NCI-H2081 (cell line): ENCODE data around the gene SDHD.
A peak's percentile ranks its signal among the peaks of the same experiment; 100 is the strongest.
"Not testable (repeated sequence)": the region's sequence is repeated elsewhere in the genome, so short reads cannot be mapped to it uniquely, and the experiment has no call there.

ENCODE experiments used
- DNase-seq, 2 experiments: peaks; one replicate each; lab custom pipeline; 2025; lab: John Stamatoyannopoulos, UW

Gene SDHD

DNA sequence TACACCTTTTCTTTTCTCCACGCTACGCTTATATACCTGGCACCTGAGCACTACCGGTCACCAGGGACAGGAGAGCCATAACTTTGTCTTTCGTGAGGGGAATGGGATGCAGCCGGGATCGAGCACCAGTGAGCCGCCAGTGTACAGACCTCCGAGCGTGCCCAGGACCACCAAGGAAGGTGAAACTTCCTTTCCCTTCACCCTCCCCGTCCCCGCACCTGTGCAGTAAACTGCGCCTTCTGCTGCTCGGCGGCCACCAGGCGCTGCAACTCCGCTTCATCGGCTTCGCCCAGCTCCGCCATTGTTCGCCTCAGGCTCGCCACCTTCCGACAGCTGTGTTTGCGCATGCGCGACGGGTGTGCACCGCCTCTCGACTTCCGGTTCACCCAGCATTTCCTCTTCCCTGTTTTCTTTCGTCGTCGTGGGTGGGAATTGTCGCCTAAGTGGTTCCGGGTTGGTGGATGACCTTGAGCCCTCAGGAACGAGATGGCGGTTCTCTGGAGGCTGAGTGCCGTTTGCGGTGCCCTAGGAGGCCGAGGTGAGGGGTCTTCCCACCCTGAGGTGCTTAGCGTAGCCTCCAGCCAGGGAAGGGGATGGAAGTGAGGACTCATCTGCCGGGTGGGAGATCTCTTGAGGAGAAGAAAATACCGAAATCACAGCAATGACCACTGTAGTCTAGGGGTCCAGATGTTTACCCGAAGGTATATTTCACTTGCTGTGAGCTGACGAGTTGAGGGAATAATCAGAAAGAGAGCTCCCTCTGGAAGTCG, at the start of gene SDHD, which contains the start of gene TIMM8B:
SDHD (plus strand) TSS at position 452 of the 770 bp plus-strand sequence; CDS start at position 487, 35 bp downstream.
TIMM8B (minus strand) TSS at position 335 of the 770 bp plus-strand sequence; CDS start at position 302, 33 bp downstream.
- peak; percentile 98 to 99 for DNase-seq

DNA sequence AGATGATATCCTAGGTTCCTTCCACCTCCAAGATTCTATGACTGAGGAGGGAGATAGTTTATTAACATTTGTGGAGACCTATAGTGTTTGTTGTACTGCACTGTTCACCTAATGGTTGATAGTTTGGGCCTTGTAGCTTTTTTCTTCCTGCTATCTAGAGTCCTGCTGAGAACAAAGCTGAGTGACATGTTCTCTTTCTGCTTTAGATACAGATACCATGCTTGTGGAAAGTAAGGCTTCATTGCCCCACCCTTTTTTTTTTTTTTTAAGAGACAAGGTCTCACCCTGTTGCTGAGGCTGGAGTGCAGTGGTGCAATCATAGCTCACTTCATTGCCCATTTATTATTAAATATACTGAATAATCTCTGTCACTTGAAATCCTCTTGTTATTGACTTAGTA, 49.1 kb upstream of the SDHD start:
- DNase-seq: no peak

DNA sequence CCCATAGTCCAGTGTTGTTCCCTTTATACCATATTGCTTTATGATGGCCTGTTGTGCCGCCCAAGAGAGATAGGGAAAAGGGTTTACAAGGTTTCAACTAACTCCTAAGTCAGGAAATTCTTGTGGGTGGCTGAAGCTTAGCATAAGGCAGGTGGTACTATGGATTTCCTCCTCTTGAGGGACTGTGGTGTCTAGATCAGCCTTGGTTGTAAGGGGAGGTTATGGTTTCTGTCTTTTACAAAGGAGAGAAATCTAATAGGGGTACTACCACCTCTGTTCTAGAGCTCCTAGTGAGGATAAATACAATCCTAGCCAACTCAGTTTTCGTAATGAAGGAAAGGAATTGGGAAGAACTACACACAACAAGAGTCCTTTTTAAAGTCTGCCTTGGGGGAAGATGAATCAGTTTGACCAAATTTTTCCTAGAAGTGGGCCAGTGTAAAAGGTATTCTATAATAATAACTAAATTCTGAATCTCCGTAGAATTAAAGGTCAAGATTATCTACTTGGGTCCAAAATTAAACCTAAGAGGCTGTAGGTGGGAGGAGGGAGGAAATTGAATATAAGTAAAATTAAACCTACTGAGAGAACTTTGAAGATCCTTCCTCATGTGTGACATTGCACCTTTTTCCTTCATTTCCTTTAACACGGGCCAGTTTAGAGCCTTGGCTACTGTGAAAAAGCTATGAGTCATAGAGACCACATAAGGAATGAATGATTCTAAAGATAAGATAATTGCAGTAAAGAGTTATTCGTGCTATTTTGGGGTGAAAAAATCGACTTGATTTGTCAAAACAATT, 44.3 kb upstream of the SDHD start:
- DNase-seq: no peak

DNA sequence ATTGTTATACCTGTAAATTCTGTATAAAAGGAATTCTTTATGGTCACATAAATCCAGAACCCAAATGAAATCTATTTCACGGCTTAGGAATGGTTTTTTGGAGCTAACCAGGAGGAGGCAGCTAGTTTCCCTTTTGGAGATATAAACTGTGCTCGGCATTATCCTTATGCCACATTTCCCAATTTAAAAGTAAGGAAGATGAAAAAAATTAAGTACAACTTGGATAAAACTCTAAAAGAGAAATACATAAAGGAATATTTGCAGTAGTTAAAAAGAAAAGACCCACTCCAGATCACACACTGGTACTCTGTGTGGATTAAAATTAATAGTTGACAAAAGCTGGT, 43.7 kb upstream of the SDHD start:
- DNase-seq: no peak

DNA sequence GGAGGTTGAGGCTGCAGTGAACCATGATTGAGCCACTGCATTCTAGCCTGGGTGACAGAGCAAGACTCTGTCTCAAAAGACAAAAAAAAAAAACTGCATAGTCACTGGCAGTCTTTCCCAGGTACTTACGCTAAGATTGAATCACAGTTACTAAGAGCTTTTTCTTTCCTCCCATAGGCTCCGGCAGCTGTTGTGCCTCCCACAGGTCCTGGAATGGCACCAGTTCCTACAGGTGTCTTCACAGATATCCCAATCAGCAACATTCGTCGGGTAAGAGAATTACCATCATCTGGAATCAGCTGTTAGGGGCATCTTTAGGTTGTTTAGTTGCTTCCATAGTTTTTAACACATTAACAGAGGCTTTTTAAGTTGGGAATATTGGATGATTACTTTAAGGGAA, 41.7 kb upstream of the SDHD start:
- no peak for DNase-seq

DNA sequence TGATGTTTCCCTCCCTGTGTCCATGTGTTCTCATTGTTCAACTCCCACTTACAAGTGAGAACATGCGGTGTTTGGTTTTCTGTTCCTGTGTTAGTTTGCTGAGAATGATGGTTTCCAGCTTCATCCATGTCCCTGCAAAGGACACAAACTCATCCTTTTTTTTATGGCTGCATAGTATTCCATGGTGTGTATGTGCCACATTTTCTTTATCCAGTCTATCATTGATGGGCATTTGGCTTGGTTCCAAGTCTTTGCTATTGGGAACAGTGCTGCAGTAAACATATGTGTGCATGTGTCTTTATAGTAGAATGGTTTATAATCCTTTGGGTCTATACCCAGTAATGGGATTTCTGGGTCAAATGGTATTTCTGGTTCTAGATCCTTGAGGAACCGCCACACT, 40.0 kb upstream of the SDHD start:
- not testable (repeated sequence) for DNase-seq

DNA sequence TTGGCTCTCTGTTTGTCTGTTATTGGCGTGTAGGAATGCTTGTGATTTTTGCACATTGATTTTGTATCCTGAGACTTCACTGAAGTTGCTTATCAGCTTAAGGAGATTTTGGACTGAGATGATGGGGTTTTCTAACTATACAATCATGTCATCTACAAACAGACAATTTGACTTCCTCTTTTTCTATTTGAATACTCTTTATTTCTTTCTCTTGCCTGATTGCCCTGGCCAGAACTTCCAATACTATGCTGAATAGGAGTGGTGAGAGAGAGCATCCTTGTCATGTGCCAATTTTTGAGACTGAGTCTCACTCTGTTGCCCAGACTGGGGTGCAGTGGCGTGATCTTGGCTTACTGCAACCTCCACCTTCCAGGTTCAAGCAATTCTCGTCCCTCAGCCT, 38.4 kb upstream of the SDHD start:
- not testable (repeated sequence) for DNase-seq

DNA sequence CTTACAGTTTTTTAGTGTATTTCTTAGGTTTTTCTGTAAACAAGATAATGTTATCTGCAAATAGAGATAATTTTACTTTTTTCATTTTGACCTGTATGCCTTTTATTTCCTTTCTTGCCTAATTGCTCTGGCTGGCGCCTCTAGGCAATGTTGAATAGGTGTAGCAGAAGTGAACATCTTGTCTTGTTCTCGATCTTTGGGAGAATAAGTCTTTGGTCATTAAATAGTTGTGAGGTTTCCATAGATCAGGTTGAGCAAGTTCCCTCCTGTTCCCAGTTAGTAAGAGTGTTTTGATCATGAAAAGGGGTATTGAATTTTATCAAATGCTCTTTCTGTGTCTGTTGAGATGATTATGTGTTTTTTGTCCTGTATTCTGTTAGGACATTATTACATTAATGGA, 36.9 kb upstream of the SDHD start:
- no peak for DNase-seq

DNA sequence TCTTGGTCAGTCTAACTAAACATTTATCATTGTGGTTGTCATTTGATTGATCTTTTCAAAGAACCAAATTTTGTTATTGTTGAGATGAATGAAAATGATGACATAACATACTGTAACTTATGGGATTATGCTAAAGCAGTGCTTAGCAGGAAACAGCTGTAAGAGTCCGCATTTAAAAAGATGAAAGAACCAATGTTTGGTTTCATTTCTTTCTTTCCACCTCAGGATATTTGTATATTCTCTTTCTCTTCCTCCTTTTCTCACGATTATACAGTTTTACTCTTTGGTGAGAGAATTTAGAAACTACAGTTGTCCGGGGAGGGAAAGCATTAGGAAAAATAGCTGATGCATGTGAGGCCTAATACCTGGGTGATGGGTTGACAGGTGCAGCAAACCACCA, 36.0 kb upstream of the SDHD start:
- no peak for DNase-seq

DNA sequence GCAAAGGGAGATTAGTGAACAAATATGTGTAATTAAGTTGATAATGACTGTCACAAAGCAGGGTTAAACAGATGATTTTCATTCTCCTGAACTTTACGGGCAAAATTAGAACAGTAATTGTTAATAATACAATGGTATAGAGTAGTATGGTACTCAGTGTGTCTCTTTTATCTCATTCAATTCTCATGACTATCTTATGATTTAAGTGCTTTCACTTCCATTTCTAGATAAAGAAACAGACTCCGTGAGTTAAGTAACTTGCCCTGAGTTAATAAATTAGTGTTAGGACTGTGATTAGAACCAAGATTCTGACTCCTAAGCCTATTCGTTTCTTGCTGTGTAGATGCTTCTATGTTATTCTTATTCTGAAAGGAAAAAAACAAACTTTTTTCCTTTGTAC, 34.9 kb upstream of the SDHD start:
- no peak for DNase-seq

DNA sequence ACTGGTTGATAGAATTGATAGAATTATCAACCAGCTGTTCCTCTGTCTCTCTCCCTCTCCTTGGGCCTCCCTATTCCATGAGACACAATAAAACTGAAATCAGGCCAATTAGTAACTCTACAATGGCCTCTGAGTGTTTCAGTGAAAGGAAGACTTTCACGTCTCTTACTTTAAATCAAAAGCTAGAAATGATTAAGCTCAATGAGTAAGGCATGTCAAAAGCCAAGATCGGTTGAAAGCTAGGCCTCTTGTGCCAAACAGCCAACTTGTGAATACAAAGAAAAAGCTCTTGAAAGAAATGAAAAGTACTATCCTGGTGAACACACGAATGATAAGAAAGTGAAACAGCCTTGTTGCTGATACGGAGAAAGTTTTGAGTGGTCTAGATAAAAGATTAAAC, 29.5 kb upstream of the SDHD start:
- no peak for DNase-seq

DNA sequence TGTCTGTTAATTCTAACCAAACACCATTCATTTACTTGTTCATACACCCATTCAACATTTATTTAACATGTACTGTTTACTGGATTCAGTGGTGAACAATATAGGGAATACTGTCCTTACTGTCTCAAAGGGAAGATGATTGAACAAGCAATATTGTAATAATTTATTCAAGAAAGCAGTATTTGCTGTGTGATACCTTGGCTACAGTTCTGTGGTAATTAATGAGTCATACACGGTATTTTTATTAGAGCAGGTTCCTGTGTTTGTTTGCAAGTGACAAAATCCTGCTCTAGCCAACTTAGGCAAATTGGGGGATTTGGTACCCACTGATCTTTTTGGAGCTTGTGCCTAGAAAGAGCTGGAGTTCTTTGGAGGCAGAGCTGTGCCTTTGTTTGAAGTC, 28.6 kb upstream of the SDHD start:
- DNase-seq: no peak

DNA sequence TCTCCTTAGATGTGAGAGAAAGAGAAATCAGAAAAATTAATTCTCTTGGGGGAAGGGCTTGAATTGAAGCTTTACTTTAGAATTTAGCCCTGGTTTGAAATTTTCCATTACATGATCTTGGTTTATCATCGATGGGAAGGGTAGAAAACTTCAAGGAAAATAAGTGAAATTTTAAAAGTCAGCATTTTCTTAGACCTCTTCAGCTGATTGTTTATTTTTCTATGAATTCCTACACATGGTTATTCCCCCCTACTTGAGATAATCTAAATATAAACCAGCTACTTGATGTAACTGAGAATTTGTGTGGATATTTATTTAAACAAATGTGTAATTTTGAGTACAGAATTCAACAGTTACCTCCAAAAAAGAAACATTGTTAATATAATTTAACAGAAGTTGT, 23.8 kb upstream of the SDHD start:
- no peak for DNase-seq

DNA sequence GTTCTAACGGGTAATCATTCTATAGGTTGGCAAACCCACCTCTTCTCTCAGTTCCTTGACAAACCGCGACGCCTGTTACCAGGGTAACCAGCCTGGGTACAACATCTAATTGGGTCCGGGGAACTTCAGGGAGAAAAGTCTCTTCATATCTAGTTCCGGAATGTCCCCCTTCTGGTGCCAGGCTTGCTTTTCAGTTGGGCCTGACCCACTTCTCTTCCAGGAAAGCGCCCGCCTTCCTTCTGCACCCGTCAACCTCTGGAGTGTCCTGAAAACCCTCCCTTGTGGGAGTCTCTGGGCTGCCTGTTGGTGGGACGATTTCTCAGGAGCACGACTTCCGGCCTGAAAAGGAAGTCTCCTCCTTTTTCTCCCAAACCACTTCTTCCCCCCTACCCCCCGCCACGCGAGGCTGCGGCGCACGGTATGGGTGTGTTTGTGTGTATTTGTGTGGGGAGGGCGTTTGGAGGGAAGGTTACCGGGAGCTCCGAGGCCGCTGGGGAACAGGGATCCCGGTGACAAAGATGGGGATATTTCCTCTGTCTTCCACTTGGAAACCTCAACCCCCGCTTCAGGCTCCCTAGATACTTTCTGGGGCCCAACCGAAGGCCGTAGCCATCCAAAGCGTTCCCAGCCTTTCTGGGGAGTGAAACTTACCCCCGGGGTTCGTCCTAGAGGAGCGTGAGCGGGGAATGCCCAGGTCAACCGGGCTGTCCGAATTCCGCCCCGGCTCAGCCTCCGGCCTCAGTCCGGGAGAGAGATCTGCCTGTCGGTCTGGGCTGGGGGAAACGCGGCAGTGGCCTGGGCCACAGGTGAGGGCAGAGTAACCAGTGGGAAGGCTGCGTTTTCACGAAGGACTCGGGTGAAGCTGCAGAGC, 12.5 kb upstream of the SDHD start, which contains the start of the genes NKAPD1 and PIH1D2:
NKAPD1 (plus strand) TSS at position 359 of the 871 bp plus-strand sequence. CDS start 1,276 bp downstream, outside the sequence.
PIH1D2 (minus strand) TSS at position 77 of the 871 bp plus-strand sequence. CDS start 843 bp downstream, outside the sequence.
- DNase-seq: peak; percentile 87 to 93

DNA sequence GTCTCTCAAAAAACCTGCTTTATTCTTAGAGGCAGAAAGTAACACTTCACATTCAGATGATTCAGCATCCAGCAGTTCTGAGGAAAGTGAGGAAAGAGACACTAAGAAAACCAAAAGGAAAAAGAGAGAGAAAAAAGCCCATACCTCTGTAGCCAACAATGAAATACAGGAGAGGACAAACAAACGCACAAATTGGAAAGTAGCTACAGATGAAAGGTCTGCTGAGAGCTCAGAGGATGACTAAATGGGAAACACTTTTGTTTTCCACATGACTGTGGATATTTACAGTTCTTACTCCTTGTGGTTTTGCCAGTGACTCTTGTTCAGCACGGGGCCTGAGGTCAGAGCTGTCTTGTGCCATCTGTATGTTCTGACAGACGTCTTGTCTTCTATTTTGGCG, 3.9 kb upstream of the SDHD start:
- DNase-seq: no peak

DNA sequence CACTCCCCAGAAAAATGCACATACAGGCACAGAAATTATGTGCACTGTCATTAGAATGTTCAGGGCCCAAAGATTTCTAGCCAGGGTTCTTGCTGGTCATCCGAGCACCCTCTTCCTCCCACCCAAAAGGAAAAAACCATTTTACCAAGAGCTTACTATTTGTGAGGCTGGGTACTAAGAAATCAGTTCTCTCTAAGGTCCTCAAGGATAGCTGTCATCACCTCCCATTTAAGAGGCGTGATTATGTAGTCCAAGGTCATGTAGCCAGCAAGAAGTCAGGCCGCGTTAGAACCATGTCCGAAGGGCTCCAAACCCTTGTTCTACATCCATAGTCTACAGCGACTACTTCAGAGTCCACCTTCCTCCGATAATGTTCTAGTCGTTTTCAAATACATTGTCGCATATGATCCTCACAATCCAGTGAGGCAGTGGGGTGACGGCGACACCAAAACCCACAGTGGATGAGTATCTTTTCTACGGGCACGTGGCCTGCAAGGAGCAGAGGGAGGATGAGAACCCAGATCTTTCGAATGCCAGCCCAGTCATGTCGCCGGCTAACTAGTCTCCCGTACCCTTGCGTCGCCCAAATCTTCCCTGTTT, 751 bp upstream of the SDHD start:
- peak; percentile 9 to 45 for DNase-seq

DNA sequence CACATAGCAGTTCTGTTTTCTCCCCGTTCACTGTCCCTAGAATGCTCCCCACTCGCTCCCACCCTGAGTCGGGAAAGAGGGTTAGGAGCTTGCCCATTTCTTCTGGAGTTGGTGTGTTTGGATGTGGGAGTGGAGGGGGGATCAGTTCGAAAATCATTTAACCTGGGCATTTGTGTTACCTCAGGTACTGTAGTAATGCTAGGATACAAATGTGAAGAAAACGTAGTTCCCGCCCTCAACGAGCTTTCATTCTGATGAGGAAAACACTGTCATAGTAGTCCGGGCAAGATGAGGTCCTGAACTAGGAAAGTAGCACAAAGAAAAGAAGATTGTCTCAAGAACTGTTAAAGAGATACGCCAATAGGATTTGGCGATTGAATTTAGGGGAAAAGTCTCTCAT, 539 bp downstream of the SDHD start:
- no peak for DNase-seq

DNA sequence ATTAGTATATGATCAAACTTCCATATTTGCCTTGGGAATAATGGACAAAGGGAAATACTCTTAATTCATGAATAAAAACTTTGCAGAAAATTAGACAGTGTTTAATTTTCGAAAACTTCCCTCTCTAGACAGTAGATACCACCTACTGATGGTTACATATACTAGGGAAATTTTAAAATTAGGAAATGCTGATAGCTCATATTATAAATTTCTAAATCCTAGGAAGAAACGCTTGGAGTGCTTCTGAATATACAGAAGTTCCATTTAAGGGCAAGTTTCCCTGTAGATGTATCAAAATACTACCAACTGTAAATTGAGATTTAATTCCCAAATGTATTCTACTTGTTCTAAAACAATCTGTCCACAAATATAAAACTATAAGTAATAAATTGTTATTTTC, 8.6 kb downstream of the SDHD start:
- DNase-seq: not testable (repeated sequence)

DNA sequence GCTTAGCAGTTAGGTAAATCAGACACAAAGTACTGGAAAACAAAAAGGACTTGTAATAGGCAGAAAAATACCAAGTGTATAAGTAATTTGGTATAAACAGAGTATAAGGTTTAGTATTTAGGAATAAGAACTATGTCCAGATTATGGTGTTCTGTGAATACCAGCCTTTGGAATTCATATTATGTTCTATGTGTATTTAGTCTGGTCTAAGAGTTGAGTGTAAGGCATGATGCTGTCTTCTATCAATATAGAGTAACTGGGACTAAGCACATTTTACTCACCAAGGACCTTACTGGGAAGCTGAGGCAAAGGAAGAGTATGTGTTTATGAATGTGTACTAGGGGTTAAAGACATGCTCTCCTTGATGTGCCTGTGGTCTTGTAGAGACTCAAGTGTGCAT, 9.5 kb downstream of the SDHD start:
- no peak for DNase-seq

DNA sequence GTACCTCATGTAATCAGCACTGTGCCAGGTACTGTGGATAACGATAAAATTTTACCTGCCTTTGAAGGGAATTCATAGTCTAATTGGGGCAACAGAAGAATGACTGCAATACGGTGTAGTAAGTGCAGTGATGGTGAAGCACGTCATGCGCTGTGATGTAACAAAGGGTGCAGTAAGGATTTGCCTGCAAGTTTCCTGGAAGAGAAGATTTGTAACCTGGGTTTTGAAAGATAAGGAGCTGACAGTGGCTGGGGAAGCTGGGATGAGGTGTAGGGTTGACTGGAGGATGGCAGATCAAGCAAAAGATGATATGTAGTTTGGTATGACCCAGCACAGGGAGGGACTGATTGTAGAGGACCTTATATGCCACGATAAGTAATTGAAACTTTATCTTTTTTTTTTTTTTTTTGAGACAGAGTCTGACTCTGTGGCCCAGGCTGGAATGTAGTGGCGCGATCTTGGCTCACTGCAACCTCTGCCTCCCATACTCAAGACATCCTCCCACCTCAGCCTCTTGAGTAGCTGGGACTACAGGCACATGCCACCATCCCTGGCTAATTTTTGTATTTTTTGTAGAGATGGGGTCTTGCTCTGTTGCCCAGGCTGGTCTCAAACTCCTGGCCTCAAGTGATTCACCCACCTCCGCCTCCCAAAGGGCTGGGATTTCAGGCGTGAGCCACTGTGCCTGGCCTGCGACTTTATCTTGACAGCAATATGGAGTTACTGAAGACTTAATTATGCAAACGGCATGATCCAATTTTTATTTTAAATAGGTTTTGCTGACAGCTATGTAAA, 11.3 kb downstream of the SDHD start:
- no peak for DNase-seq

DNA sequence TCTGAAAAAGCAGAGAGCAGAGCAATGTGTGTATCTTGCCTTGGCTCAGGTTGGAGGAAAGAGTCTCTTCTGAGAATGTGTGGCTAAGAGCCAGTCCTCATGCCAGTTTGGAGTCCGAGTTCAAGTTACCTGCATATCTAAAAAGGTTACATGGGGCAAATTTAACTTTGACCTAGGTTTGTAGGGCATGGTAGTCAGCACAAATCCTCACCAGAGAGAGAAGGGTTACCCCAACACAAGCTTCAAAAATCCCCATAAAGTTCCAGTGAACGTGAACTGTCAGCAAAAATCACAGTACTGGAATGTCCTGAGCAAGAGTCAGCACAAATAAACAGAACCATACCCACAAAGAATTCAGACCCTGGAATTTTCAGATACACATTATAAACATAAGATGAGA, 13.8 kb downstream of the SDHD start:
- no peak for DNase-seq
